ENCODE data around the gene MYCL.

DNA sequence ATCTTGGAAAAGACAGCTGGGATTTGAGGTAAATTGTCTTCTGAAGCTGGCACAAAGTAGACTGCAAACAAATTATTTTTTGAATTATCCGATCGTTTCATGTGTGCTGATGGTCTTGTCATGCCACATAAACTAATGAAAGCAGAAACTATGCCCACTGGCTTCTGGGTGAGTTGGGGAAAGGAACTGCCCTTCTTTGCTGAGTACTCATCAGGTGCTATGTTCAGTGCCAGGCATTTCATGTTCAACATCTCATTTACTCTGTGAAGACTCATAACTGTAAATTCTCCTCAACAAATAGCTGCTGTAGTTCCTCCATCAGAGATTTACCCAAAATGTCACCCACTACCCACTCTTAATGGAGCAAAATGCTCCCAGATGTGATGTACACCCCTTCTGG lies 19.6 kb downstream of the MYCL start:
- TF ChIP-seq, protein P1, sequence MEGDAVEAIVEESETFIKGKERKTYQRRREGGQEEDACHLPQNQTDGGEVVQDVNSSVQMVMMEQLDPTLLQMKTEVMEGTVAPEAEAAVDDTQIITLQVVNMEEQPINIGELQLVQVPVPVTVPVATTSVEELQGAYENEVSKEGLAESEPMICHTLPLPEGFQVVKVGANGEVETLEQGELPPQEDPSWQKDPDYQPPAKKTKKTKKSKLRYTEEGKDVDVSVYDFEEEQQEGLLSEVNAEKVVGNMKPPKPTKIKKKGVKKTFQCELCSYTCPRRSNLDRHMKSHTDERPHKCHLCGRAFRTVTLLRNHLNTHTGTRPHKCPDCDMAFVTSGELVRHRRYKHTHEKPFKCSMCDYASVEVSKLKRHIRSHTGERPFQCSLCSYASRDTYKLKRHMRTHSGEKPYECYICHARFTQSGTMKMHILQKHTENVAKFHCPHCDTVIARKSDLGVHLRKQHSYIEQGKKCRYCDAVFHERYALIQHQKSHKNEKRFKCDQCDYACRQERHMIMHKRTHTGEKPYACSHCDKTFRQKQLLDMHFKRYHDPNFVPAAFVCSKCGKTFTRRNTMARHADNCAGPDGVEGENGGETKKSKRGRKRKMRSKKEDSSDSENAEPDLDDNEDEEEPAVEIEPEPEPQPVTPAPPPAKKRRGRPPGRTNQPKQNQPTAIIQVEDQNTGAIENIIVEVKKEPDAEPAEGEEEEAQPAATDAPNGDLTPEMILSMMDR (IDR thresholded peaks at IDR 0.05; ENCODE audit: insufficient read depth, low read length, poor library complexity, severe bottlenecking): no peak
- no peak for TF ChIP-seq EZH2phosphoT487 (conservative IDR thresholded peaks at IDR 0.05; ENCODE audit: low read length)

Data from SU-DHL-6 (cell line).